HL-60 (cell line): ENCODE measurements around the gene EEF1AKMT2.
"Not testable (repeated sequence)": the region's sequence is repeated elsewhere in the genome, so short reads cannot be mapped to it uniquely, and the experiment has no call there.

Experiments used
- CTCF ChIP-seq: IDR thresholded peaks from one replicate; pipeline ENCODE4 v1.5.1; 2011; ENCODE audit warnings: low read length, control low read depth, inconsistent platforms; ENCODE audit not compliant: insufficient read depth
- GABPA ChIP-seq: IDR thresholded peaks from 2 replicates; pipeline ENCODE4 v1.6.1; 2012; ENCODE audit warnings: low read depth

GRCh38 chr10:124746447-124746846, 45.2 kb downstream of the EEF1AKMT2 start:
- not testable (repeated sequence) for TF ChIP-seq GABPA, CTCF
